Memory B cell (primary cell): Measurements from ENCODE around the gene ZNF311.
A peak's percentile ranks its signal among the peaks of the same experiment; 100 is the strongest.

Experiments
- ATAC-seq: fragments of 150-1000 bp; cut with Tn5 transposase; 2 replicates; pipeline ENCODE4 v1.10.0; 2021; ENCODE audit warnings: low read depth, mild to moderate bottlenecking, moderate library complexity
- DNase-seq, 2 donors: peaks; one replicate each; pipeline ENCODE4 v3.0.0; 2022; ENCODE audit warnings: low spot score in 2 of 2
- H3K27ac Mint-ChIP-seq: one replicate; pipeline ENCODE4 v1.8.0; 2022; ENCODE audit warnings: mild to moderate bottlenecking, moderate library complexity, mixed read lengths
- H3K27me3 Mint-ChIP-seq: one replicate; pipeline ENCODE4 v1.8.0; 2022; ENCODE audit warnings: mixed read lengths
- H3K36me3 Mint-ChIP-seq: one replicate; pipeline ENCODE4 v1.8.0; 2022; ENCODE audit warnings: mild to moderate bottlenecking, mixed read lengths
- H3K4me1 Mint-ChIP-seq: one replicate; pipeline ENCODE4 v1.8.0; 2022; ENCODE audit warnings: mixed read lengths
- H3K4me3 Mint-ChIP-seq: one replicate; pipeline ENCODE4 v1.8.0; 2022; ENCODE audit warnings: mild to moderate bottlenecking, moderate library complexity, mixed read lengths
- H3K9me3 Mint-ChIP-seq: one replicate; pipeline ENCODE4 v1.8.0; 2022; ENCODE audit warnings: mixed read lengths

ZNF311 gene

DNA sequence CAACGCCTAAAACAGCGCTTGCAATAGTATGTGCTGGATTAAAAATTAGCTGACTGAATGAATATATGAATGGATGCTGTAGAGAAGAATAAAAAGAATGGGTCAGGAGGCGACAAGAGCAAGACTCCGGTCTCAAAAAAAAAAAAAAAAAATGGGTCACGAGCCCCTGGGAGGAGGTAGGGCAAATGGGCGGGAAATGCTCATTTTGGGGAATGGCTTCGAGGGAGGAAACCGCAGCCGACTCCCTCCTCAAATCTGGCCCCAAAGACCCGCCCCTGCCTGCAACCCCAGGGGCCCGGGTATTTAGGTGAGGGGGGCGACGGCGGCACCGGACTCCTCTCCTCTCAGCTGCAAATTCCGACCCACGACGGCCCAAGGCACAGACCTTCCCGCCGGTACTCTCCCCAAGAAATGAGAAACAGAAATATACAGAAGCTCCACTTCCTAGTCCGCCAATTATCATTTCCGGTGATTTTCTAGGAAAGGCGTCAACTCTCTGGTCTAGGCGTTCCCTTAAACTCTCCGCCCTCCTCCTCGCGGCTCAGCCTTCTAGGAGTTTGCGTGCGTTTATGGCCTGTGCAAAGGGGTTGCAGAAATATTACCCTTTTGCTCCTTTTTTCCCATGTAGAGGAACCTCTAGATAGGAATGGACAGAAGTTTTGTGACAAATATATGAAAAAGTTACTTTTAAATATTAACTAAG is at the start of gene ZNF311:
Gene ZNF311, minus strand, starts transcription at position 133 of the 703 bp plus-strand sequence. CDS start 1,361 bp downstream, outside the sequence.
- Mint-ChIP-seq H3K36me3 (peaks cover 2% of the 10 kb centered on the region), H3K4me3 (peak within 1 kb of the TSS; percentile 63), H3K4me1 (peaks cover 6% of the 10 kb centered on the region), H3K9me3 (peaks cover 5% of the 10 kb centered on the region), H3K27ac (no peak within 1 kb of the TSS), H3K27me3 (peaks cover 20% of the 10 kb centered on the region)
- ATAC-seq = peak; percentile 35
- DNase-seq = no peak

DNA sequence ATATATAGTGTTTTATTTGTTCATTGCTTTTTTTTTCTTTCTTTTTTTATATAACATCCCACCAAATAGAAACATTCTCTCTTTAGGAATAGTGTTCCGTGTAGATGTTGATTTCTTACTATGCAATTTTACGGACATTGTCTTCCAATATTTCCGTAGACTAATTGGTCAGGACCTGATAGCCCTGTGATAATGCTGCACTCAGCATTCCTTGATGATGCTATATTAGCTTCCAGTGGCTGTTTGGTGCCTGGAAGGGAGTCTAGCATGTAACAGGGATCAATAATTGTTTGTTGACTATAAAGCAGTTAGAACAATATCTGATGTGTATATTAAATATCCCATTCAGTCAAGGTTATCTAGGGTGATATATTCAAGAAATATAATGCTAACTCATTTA is 46.6 kb upstream of the ZNF311 start:
- Mint-ChIP-seq H3K27me3 (peaks cover 4% of the 10 kb centered on the region), H3K4me1 (no peaks in the 10 kb centered on the region)
- no peak for DNase-seq

DNA sequence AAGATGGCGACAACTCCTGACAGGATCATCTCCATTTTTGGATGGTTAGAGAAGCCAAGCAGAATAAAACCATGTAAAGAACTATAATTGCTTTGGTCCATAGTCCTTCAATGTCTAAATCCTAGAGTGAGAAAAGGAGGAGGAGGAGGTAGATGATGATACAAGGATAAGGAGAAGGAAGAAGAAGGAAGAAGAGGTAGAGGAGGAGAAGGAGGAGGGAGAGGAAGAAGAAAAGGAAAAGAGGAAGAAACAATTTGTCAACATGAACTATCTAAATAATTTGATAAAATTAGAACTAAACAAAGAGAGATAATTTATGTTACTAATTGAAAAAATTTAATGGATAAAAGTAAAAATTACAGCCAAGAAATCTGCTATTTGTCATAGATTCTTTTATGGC is 40.0 kb upstream of the ZNF311 start, which contains the start of gene OR2W1:
Gene OR2W1, minus strand, starts transcription at position 101 of the 400 bp plus-strand sequence. Its CDS starts 0 bp downstream, at position 101.
- Mint-ChIP-seq H3K4me3 (no peak within 1 kb of the TSS), H3K36me3 (no peaks in the 10 kb centered on the region), H3K27me3 (peaks cover 17% of the 10 kb centered on the region), H3K9me3 (peaks cover 2% of the 10 kb centered on the region), H3K4me1 (no peaks in the 10 kb centered on the region), H3K27ac (no peak within 1 kb of the TSS)
- no peak for DNase-seq
- ATAC-seq = no peak

More for the DNA sequence above, 46.6 kb upstream of the ZNF311 start:
- ATAC-seq = no peak
- H3K36me3 Mint-ChIP-seq = no peaks in the 10 kb centered on the region
- no peak overlapping the region for H3K27ac Mint-ChIP-seq
- H3K4me3 Mint-ChIP-seq = no peak overlapping the region
- peaks cover 10% of the 10 kb centered on the region for H3K9me3 Mint-ChIP-seq

DNA sequence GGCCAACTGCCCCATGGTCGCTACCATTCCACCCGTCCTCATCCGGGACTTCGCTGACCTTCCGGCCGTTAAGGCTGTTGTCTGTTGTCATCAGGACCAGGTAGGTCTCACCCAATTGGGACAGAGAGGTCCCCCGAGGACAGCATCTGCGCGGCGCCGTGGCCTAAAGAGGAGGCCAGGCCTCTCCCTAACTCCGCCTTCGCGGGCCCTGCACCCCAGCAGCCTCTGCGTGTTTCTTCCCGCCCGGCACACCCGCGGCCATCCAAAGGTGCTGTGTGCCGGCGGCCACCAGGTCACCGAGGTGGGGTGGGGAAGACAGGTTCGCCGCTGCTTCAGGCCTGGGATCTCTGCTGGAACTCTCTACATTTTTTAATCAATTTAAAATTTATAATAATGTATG is 30.8 kb upstream of the ZNF311 start:
- Mint-ChIP-seq H3K4me1 (no peaks in the 10 kb centered on the region), H3K9me3 (no peaks in the 10 kb centered on the region), H3K27ac (no peak overlapping the region), H3K36me3 (no peaks in the 10 kb centered on the region), H3K27me3 (peaks cover 6% of the 10 kb centered on the region), H3K4me3 (no peak overlapping the region)
- no peak for DNase-seq
- no peak for ATAC-seq

DNA sequence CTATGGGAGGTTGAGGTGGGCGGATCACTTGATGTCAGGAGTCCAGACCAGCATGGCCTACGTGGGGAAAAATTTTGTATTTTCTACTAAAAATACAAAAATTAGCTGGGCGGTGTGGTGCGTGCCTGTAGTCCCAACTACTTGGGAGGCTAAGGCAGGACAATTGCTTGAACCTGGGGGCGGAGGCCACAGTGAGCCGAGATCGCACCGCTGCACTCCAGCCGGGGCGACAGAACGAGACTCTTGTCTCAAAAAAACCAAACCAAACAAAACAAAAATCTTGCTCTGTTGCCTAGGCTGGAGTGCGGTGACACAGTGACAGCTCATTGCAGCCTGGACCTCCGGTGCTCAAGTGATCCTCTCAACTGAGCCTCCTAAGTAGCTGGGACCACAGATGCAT is 23.7 kb upstream of the ZNF311 start:
- Mint-ChIP-seq H3K4me1 (no peaks in the 10 kb centered on the region), H3K36me3 (no peaks in the 10 kb centered on the region), H3K9me3 (no peaks in the 10 kb centered on the region), H3K27ac (no peak overlapping the region), H3K27me3 (peaks cover 7% of the 10 kb centered on the region), H3K4me3 (no peak overlapping the region)
- no peak for ATAC-seq
- no peak for DNase-seq

DNA sequence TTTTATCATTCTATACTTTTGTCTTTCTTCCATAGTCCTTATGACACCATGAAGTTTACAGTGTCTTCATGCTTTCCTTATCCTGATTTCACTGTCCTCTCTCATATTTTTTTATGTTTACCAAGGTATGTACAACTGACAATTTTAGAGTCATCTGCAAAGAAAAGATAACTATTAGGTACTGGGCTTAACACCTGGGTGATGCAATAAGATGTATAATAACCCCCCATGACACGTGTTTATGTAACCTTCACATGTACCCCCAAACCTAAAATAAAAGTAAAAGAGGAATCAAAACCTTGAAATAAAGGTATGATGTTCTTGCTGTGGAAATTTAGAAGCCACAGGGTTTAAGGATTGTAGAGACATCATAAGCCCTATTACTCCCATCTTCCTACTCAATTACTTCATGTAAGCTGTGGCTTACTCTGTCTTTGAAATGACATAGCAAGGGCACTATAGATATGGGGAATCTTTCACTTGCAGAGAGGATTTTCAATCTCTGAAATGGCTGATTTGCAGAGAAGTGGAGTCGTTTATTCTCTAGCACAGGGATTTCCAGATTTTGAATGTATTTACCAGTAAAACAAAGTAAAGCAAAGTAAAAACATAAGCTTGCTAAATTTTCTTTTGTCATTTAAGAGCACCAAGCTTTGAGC is 20.9 kb upstream of the ZNF311 start:
- H3K27me3 Mint-ChIP-seq = peaks cover 11% of the 10 kb centered on the region
- ATAC-seq (no peak), DNase-seq (no peak)
- no peak overlapping the region for H3K4me3 Mint-ChIP-seq
- H3K36me3 Mint-ChIP-seq = no peaks in the 10 kb centered on the region
- peaks cover 3% of the 10 kb centered on the region for H3K9me3 Mint-ChIP-seq
- H3K27ac Mint-ChIP-seq = no peak overlapping the region
- no peaks in the 10 kb centered on the region for H3K4me1 Mint-ChIP-seq

DNA sequence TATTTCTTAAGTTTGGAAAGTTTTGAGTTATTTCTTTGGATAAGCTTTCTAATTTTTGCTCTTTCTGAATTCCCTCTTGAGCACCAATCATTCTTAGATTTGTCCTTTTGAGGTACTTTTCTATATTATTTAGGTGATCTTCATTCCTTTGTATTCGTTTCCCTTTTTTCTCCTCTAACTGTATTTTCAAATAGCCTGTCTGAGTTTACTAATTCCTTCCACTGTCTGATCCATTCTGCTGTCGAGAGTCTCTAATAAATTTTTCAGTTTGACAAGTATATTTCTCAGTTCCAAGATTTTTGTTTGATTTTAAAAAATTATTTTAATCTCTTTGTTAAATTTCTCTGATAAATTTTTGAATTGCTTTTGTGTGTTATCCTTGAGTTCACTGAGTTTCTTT is 16.3 kb upstream of the ZNF311 start:
- H3K4me1 Mint-ChIP-seq = peaks cover 7% of the 10 kb centered on the region
- peaks cover 11% of the 10 kb centered on the region for H3K27me3 Mint-ChIP-seq
- no peak overlapping the region for H3K27ac Mint-ChIP-seq
- no peaks in the 10 kb centered on the region for H3K36me3 Mint-ChIP-seq
- H3K4me3 Mint-ChIP-seq = no peak overlapping the region
- no peak for DNase-seq
- ATAC-seq = no peak
- H3K9me3 Mint-ChIP-seq = peaks cover 3% of the 10 kb centered on the region

DNA sequence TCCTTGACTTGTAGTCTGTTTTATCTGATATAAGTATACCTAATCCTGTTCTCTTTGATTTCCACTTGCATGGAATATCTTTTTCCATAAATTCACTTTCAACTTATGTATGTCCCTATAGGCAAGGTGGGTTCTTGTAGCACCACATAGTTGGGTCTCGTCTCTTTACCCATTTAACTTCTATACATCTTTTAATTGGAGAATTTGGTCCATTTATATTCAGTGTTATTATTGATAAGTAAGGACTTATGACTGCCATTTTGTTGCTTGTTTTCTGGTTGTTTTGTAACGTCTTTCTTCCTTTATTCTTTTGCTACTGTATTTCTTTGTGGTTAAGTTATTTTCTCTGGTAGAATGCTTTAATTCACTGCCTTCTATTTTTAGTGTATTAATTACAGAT is 14.5 kb upstream of the ZNF311 start:
- Mint-ChIP-seq H3K4me3 (no peak overlapping the region), H3K4me1 (peaks cover 12% of the 10 kb centered on the region), H3K27me3 (peaks cover 11% of the 10 kb centered on the region), H3K27ac (no peak overlapping the region), H3K9me3 (peaks cover 3% of the 10 kb centered on the region), H3K36me3 (no peaks in the 10 kb centered on the region)
- ATAC-seq = no peak
- DNase-seq = no peak

DNA sequence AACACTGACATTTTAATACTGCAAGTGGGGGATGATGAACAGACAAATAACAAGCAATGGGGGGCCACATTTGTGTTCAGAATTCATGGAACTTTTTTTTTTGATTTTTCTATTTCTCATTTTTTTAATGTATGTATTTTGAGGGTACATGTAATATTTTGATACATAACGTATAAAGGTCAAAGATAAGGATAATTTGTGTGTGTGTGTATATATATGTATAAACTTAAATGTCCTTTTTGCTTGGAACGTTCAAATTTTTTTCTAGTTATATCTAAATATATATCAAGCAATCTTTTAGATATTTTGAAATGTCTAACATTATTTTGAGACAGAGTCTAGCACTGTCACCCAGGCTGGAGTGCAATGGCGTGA is 12.3 kb upstream of the ZNF311 start:
- DNase-seq (no peak), ATAC-seq (no peak)
- no peak overlapping the region for H3K27ac Mint-ChIP-seq
- H3K4me3 Mint-ChIP-seq = peak overlapping the region; percentile 76
- peaks cover 12% of the 10 kb centered on the region for H3K4me1 Mint-ChIP-seq
- peaks cover 3% of the 10 kb centered on the region for H3K9me3 Mint-ChIP-seq
- no peaks in the 10 kb centered on the region for H3K36me3 Mint-ChIP-seq
- peaks cover 19% of the 10 kb centered on the region for H3K27me3 Mint-ChIP-seq

DNA sequence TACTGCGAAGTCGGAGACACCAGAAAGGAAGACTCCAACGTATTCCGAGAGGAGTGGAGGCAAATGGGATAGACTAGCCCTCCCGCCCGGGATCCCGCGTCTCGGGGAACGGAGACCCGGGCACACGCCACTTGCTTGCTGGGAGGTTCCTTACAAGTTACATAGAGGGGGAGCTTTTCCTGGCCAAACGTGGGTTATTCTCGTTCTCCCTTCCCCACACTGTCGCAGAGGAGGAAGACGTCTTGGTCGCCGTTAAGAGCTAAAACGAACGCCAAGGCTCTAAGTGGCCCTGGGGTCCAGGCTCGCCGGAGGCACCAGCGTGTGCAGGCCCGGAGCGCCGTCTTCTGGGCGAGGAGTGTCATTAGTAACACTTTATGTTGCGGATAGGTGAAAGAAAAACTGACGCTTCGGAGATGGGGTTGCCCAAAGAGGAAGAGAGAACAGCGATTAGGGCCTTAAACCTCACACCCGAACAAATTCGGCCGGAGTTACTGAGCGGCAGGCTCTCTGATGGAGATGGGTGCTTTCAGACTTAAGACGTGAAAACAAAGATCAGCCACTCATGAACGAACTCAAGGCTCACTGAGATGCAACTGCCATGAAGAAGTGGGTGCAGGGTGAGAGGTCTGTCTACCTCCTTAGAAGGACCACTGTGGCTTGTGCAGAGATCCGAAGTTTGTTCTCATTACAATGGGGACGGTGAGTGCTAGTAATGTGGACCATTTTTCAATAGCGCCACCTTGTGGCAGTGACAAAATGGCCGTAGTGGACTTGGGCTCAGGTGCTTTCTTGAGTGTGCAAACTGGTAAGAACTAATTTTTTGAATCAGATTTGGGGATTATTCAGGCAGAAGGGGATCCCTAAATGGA is 11.7 kb upstream of the ZNF311 start:
- Mint-ChIP-seq H3K27ac (peak overlapping the region; percentile 36), H3K4me1 (peaks cover 12% of the 10 kb centered on the region), H3K9me3 (no peaks in the 10 kb centered on the region), H3K27me3 (peaks cover 22% of the 10 kb centered on the region), H3K4me3 (peak overlapping the region; percentile 76), H3K36me3 (no peaks in the 10 kb centered on the region)
- ATAC-seq = peak; percentile 86
- peak; percentile 83 to 84 for DNase-seq

DNA sequence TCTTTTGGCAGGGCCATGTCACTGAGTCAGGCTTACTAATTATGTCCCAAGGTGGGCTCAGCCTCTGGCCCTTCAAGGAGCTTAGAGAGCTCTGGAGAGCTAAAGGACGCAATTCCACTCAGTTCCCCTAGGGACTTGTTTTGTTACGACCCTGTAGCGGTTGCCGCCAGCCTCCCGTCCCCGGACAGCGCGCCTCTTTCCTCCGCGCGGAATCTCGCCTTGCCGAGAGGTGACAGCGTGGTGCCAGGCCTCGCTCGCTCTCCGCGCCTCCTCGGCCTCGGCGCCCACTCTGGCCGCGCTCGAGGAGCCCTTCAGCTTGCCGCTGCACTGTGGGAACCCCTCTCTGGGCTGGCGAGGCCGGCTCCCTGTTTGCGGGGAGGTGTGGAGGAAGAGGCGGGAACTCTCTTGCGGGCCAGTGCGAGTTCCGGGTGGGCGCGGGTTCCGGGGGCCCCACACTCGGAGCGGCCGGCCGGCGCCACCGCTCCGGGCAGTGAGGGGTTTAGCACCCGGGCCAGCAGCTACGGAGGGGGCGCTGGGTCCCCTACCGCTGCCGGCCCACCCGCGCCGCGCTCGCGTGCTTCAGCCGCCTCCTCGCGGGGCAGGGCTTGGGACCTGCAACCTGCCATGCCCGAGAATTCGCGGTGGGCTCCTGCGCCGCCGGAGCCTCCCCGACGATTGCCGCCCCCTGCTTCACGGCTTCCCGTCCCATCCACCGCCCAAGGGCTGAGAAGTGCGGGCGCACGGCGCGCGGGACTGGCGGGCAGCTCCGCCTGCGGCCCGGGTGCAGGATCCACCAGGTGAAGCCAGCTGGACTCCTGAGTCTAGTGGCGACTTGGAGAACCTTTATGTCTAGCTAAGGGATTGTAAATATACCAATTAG is 9.9 kb upstream of the ZNF311 start:
- H3K4me3 Mint-ChIP-seq = no peak overlapping the region
- peaks cover 27% of the 10 kb centered on the region for H3K27me3 Mint-ChIP-seq
- no peak for ATAC-seq
- H3K4me1 Mint-ChIP-seq = peaks cover 15% of the 10 kb centered on the region
- no peak for DNase-seq
- no peak overlapping the region for H3K27ac Mint-ChIP-seq
- no peaks in the 10 kb centered on the region for H3K9me3 Mint-ChIP-seq
- H3K36me3 Mint-ChIP-seq = no peaks in the 10 kb centered on the region

DNA sequence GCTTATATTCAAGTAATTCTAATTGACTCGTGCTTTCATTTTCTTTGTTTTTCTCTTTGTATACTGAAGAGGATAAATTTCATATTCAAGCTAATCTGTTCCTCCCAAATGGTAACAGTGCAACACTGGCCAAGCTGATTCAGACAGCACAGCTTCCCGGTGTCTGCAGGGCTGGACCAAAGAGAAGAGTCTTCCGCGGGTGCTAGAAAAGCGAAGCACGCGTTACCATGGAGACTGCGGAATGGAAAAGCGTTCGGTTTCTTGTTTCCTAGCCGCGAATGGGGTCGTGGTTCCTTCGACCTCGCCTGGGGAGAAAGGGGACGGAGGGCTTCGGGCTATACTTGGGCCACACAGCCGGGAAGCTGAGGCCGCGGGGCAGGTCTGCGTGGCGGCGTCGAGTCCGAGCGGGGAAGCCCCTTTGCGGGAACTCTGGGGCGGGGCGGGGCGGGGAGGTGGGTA is 6.2 kb upstream of the ZNF311 start:
- peak overlapping the region; percentile 80 for H3K4me3 Mint-ChIP-seq
- peaks cover 6% of the 10 kb centered on the region for H3K4me1 Mint-ChIP-seq
- H3K27me3 Mint-ChIP-seq = peaks cover 28% of the 10 kb centered on the region
- H3K27ac Mint-ChIP-seq = no peak overlapping the region
- ATAC-seq (peak; percentile 35), DNase-seq (no peak)
- no peaks in the 10 kb centered on the region for H3K36me3 Mint-ChIP-seq
- peaks cover under 1% of the 10 kb centered on the region for H3K9me3 Mint-ChIP-seq

DNA sequence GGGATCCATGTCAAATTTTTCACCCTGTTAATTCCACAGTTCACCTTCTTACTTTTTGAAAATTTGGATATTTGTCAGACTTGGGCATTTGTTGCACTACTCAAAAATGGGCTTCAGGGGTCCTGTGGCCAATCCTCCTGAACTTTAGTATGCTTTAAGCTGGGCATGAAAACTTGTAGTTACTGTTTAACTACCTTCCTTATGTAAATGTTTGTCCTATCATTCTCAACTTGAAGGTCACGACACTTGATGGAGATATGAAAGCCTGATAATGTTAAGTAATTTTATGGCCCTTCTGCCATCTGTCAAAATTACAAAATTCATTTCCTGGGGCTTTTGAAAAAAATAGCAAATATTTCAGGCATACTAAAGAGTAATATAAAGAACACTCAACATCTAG is 4.2 kb upstream of the ZNF311 start:
- DNase-seq = no peak
- Mint-ChIP-seq H3K9me3 (peaks cover 5% of the 10 kb centered on the region), H3K27me3 (peaks cover 40% of the 10 kb centered on the region), H3K4me1 (peaks cover 9% of the 10 kb centered on the region), H3K36me3 (peaks cover 2% of the 10 kb centered on the region), H3K4me3 (no peak overlapping the region), H3K27ac (no peak overlapping the region)
- ATAC-seq = no peak
